ENCODE results near the gene HIPK4. TPM values are rescaled to one million over a fixed set of nuclear protein-coding genes. Genes with fewer than 3 reads are reported as not detected.
A peak's percentile ranks its signal among the peaks of the same experiment; 100 is the strongest.
"Not testable (repeated sequence)": the region's sequence is repeated elsewhere in the genome, so short reads cannot be mapped to it uniquely, and the experiment has no call there.

HIPK4 gene
- total RNA-seq, 1 donor from 2014 or later: 0.64 TPM

DNA sequence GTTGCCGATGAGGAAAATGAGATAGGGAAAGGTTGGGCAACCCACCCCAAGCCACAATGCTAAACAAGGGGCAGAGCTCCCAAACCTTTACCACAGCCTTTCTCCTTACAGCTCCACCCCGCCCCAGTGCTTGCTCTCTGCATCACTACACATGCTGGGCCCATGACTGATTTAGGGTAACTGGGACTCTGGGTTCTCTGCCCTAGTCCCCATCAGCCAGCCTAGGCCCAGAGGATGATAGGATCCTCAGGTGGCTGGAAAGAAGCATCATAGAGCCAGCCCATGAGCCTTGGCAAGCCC is 53.4 kb downstream of the HIPK4 start:
- no peak overlapping the region for H3K4me3 ChIP-seq
- H3K27me3 ChIP-seq: no peaks in the 10 kb centered on the region
- intact Hi-C loops (cut with DNase I): no loop called here
- no peaks in the 10 kb centered on the region for H3K9me3 ChIP-seq
- TF ChIP-seq, protein P1, sequence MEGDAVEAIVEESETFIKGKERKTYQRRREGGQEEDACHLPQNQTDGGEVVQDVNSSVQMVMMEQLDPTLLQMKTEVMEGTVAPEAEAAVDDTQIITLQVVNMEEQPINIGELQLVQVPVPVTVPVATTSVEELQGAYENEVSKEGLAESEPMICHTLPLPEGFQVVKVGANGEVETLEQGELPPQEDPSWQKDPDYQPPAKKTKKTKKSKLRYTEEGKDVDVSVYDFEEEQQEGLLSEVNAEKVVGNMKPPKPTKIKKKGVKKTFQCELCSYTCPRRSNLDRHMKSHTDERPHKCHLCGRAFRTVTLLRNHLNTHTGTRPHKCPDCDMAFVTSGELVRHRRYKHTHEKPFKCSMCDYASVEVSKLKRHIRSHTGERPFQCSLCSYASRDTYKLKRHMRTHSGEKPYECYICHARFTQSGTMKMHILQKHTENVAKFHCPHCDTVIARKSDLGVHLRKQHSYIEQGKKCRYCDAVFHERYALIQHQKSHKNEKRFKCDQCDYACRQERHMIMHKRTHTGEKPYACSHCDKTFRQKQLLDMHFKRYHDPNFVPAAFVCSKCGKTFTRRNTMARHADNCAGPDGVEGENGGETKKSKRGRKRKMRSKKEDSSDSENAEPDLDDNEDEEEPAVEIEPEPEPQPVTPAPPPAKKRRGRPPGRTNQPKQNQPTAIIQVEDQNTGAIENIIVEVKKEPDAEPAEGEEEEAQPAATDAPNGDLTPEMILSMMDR (IDR thresholded peaks at IDR 0.05): no peak
- H3K4me1 ChIP-seq: no peaks in the 10 kb centered on the region
- DNase-seq: no peak
- ATAC-seq: no peak
- H3K36me3 ChIP-seq: peaks cover 53% of the 10 kb centered on the region
- no peak overlapping the region for H3K27ac ChIP-seq

DNA sequence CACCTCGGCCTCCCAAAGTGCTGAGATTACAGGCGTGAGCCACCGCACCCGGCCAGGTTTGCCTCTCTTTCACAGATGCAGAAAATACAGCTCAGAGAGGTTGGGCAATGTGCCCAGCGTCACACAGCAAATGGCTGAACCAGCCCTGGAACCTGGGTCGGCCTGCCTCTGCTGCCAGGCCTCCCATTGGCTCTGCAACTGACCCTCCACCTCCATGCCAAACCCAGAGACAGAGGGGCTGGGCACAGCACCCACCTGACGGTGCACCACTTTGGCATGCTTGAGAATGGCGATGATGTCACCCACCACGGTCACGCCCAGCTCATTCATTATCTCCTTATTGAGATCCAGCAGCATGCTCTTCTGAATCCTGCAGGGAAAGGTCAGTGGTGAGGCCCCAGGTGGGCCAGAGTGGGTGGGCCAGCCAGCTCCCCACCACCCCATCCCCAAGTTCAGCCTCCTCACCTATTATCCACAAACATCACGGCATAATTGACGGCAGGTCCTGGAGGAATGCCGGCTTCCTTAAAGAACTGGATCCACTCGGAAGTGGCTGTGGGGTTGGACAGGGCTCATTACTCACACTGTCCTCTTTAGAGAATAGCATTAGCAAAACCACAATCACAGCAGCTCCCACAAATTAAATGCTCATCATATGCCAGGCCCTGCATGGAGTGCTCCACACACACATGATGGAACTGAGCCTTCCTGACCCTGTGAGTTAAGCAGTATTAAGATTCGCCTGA is 54.0 kb downstream of the HIPK4 start:
- Histone ChIP-seq H3K27me3 (no peaks in the 10 kb centered on the region), H3K36me3 (peaks cover 59% of the 10 kb centered on the region), H3K9me3 (no peaks in the 10 kb centered on the region), H3K4me3 (no peak overlapping the region), H3K27ac (no peak overlapping the region), H3K4me1 (no peaks in the 10 kb centered on the region)
- TF ChIP-seq, protein P1 (IDR thresholded peaks at IDR 0.05): no peak
- intact Hi-C loops (cut with DNase I): no loop called here
- no peak for DNase-seq
- no peak for ATAC-seq

DNA sequence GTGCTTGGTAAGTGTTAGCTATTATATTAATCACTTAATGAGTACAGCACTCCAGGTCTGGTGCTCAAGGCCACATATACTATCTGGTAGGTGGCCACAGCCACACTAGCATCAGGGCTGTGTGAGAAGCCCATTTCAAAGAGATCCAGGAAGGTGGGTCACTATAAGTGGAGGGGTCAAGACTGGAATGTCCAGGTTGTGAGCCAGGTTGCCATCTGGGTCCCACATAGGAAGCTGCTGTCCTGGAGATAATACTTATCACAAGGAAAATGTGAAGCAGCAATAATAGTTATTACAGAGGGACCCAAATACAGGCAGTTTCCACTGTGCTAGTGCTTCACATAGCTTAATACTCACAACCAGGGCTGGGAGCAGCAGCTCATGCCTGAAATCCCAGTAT is 54.9 kb downstream of the HIPK4 start:
- DNase-seq (no peak), ATAC-seq (no peak)
- intact Hi-C loops (cut with DNase I): no loop called here
- TF ChIP-seq, protein P1 (IDR thresholded peaks at IDR 0.05): no peak
- H3K27ac ChIP-seq: no peak overlapping the region
- peaks cover 67% of the 10 kb centered on the region for H3K36me3 ChIP-seq
- H3K4me3 ChIP-seq: no peak overlapping the region
- no peaks in the 10 kb centered on the region for H3K27me3 ChIP-seq
- H3K9me3 ChIP-seq: no peaks in the 10 kb centered on the region
- no peaks in the 10 kb centered on the region for H3K4me1 ChIP-seq

DNA sequence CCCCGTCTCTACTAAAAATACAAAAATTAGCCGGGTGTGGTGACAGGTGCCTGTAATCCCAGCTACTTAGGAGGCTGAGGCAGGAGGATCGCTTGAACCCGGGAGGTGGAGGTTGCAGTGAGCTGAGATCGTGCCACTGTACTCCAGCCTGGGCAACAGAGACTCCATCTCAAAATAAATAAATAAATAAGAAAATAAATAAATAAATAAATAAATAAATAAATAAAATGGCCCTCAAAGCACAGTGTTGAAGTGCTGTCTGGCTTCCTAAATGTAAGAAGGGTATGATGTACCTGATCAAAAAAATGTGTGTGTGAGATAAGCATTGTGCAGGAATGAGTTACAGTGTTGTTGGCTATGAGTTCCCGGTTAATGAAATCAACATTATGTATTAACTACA is 56.9 kb downstream of the HIPK4 start:
- H3K4me3 ChIP-seq; H3K27me3 ChIP-seq; H3K27ac ChIP-seq; intact Hi-C loops (cut with DNase I); H3K9me3 ChIP-seq; DNase-seq; H3K4me1 ChIP-seq; ATAC-seq: not testable (repeated sequence)
- H3K36me3 ChIP-seq: peaks cover 69% of the 10 kb centered on the region

DNA sequence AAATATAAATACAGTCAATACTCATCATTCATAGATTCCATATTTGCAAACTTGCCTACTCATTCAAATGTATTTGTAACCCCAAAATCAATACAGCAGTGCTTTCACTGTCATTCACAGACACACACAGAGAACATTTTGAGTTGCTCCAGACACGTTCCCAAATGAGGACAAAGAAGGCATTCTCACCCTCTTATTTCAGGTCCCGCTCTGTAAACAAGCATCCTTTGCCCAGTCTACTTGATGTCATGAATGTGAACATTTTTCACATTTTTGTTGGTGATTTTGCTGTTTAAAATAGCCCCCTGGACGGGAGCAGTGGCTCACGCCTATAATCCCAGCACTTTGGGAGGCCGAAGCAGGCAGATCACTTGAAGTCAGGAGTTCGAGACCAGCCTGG is 57.3 kb downstream of the HIPK4 start:
- intact Hi-C loops (cut with DNase I): no loop called here
- no peak overlapping the region for H3K4me3 ChIP-seq
- H3K4me1 ChIP-seq: no peaks in the 10 kb centered on the region
- DNase-seq: no peak
- TF ChIP-seq, protein P1 (IDR thresholded peaks at IDR 0.05): no peak
- H3K27me3 ChIP-seq: no peaks in the 10 kb centered on the region
- H3K36me3 ChIP-seq: peaks cover 73% of the 10 kb centered on the region
- H3K9me3 ChIP-seq: no peaks in the 10 kb centered on the region
- H3K27ac ChIP-seq: no peak overlapping the region
- ATAC-seq: no peak

DNA sequence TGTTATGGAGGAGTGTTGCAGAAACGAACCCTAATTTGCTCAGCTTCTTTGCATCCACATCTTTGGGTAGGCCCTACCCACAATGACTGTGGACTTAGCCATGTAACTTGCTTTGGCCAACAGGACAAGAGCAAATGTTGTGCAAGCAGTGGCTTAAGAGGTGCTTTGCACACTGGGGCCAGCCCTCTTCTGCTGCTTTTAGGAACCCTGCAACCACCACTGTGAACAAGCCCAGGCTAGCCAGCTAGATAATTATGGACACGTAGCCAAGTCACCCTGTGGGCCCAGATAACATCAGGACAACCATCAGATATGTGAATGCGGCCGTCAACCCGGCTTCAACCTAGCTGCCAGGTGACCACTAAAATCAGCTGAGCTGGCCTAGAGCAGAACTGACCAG is 58.9 kb downstream of the HIPK4 start:
- peak; percentile 71 for DNase-seq
- Histone ChIP-seq H3K9me3 (no peaks in the 10 kb centered on the region), H3K27ac (no peak overlapping the region), H3K27me3 (no peaks in the 10 kb centered on the region), H3K36me3 (peaks cover 88% of the 10 kb centered on the region), H3K4me3 (no peak overlapping the region), H3K4me1 (no peaks in the 10 kb centered on the region)
- TF ChIP-seq, protein P1 (IDR thresholded peaks at IDR 0.05): no peak
- ATAC-seq: peak; percentile 90
- intact Hi-C loops (cut with DNase I): no loop called here

Small RNAs within 50 kb of the gene (microRNA-seq; reads per million reads assigned to microRNA genes)
- gene MIR6796 (ENCODE audit: borderline microRNAs expressed): not detected

Other genes with a start within 250 kb of the HIPK4 start
- 17.2 TPM for gene MAP3K10, start 198.8 kb downstream of the HIPK4 start, total RNA-seq
- not detected for gene TTC9B, start 171.8 kb downstream of the HIPK4 start, total RNA-seq
- gene CCNP, start 163.5 kb downstream of the HIPK4 start, total RNA-seq: not detected
- gene AKT2, start 104.8 kb downstream of the HIPK4 start, total RNA-seq: 103 TPM
- 16.1 TPM for gene C19orf47, start 41.8 kb downstream of the HIPK4 start, total RNA-seq
- 432 TPM for gene PLD3, start 41.5 kb downstream of the HIPK4 start, total RNA-seq
- gene PRX, start 23.2 kb upstream of the HIPK4 start, total RNA-seq: 36.2 TPM
- gene SERTAD1, start 35.8 kb upstream of the HIPK4 start, total RNA-seq: 22.1 TPM
- 32.6 TPM for gene SERTAD3, start 54.2 kb upstream of the HIPK4 start, total RNA-seq
- gene BLVRB, start 75.6 kb upstream of the HIPK4 start, total RNA-seq: 132 TPM
- gene SPTBN4, start 76.8 kb upstream of the HIPK4 start, total RNA-seq: 1.5 TPM
- 68.1 TPM for gene SHKBP1, start 186.7 kb upstream of the HIPK4 start, total RNA-seq
- gene LTBP4, start 211.2 kb upstream of the HIPK4 start, total RNA-seq: 430 TPM